Stimulated activated CD8-positive, alpha-beta memory T cell treated with anti-CD3 and anti-CD28 coated beads, Interleukin-15, amount 100 ng/mL, for 4 hours (primary cell): Measurements from ENCODE around the gene MYH14.

Experiments used
- DNase-seq, 2 donors: peaks; one replicate each; pipeline ENCODE4 v3.0.0-alpha.2; 2020; ENCODE audit warnings: low read depth in 2 of 2

Gene MYH14

GRCh38 chr19:50290011-50290410 lies 86.6 kb downstream of the MYH14 start:
- DNase-seq, result no peak

- DNase-seq, result no peak
Measured at GRCh38 chr19:50290775-50291174, 87.4 kb downstream of the MYH14 start.

GRCh38 chr19:50292216-50292827 lies 88.9 kb downstream of the MYH14 start:
- DNase-seq, result no peak

GRCh38 chr19:50293263-50294004 lies 90.0 kb downstream of the MYH14 start:
- no peak for DNase-seq

- DNase-seq, result no peak
Measured at GRCh38 chr19:50300051-50300450, 96.6 kb downstream of the MYH14 start.

GRCh38 chr19:50300814-50301606 lies 97.6 kb downstream of the MYH14 start:
- no peak for DNase-seq

- DNase-seq, result no peak
Measured at GRCh38 chr19:50301607-50301971, 98.2 kb downstream of the MYH14 start.

- no peak for DNase-seq
Measured at GRCh38 chr19:50303558-50303957, 100.1 kb downstream of the MYH14 start.

- no peak for DNase-seq
Measured at GRCh38 chr19:50308991-50309390, 105.6 kb downstream of the MYH14 start.

GRCh38 chr19:50309396-50310125 lies 106.1 kb downstream of the MYH14 start:
- DNase-seq, result no peak

GRCh38 chr19:50310759-50311465 lies 107.5 kb downstream of the MYH14 start:
- DNase-seq, result no peak

GRCh38 chr19:50311723-50312635 lies 108.6 kb downstream of the MYH14 start:
- DNase-seq, result no peak

- DNase-seq, result no peak
Measured at GRCh38 chr19:50312967-50313811, 109.8 kb downstream of the MYH14 start.

GRCh38 chr19:50313812-50314536 lies 110.6 kb downstream of the MYH14 start:
- no peak for DNase-seq

- DNase-seq, result no peak
Measured at GRCh38 chr19:50314724-50315708, 111.6 kb downstream of the MYH14 start.

- DNase-seq, result no peak
Measured at GRCh38 chr19:50315773-50316448, 112.5 kb downstream of the MYH14 start.

GRCh38 chr19:50317115-50317514 lies 113.7 kb downstream of the MYH14 start:
- no peak for DNase-seq
